HepG2 (cell line): Measurements from ENCODE around the gene AKR1C4. TPM values are rescaled to one million over a fixed set of nuclear protein-coding genes. Genes with fewer than 3 reads are reported as not detected.

ENCODE experiments used
- CBX5 ChIP-seq: sonication (generic); formaldehyde crosslinking; IDR thresholded peaks from 2 replicates; pipeline ENCODE4 v1.4.0; 2020; ENCODE audit warnings: missing genetic modification reagents, borderline replicate concordance
- CEBPB ChIP-seq: IDR thresholded peaks from 2 replicates; pipeline ENCODE4 v1.6.1; 2011; ENCODE audit warnings: low read depth, low read length, improper control_type of control experiment, borderline replicate concordance
- FUBP1 ChIP-seq: sonication (generic); formaldehyde crosslinking; IDR thresholded peaks from 2 replicates; pipeline ENCODE4 v1.5.1; 2020; ENCODE audit warnings: missing genetic modification reagents, mild to moderate bottlenecking, borderline replicate concordance
- GZF1 ChIP-seq: sonication (generic); formaldehyde crosslinking; IDR thresholded peaks from 2 replicates; pipeline ENCODE4 v1.5.1; 2020; ENCODE audit warnings: mild to moderate bottlenecking, missing genetic modification reagents
- HNRNPH1 ChIP-seq: fragments of 200-400 bp; formaldehyde crosslinking; optimal IDR thresholded peaks from 2 replicates; pipeline ENCODE3; 2017; ENCODE audit warnings: mild to moderate bottlenecking, low read depth, low read length
- MBD4 ChIP-seq: IDR thresholded peaks from 2 replicates; pipeline ENCODE4 v1.6.1; 2012; ENCODE audit warnings: low read length, inconsistent platforms, borderline replicate concordance
- MXI1 ChIP-seq: IDR thresholded peaks from 3 replicates; pipeline ENCODE4 v1.6.1; 2012; ENCODE audit warnings: low read depth, low read length, inconsistent platforms, borderline replicate concordance
- PAWR ChIP-seq: sonication (generic); formaldehyde crosslinking; IDR thresholded peaks from 2 replicates; pipeline ENCODE4 v1.4.0; 2020; ENCODE audit warnings: missing genetic modification reagents, mild to moderate bottlenecking, borderline replicate concordance
- RFX3 ChIP-seq: IDR thresholded peaks from 2 replicates; pipeline ENCODE4 v1.6.1; 2016; ENCODE audit warnings: missing biosample characterization, missing genetic modification reagents
- SP2 ChIP-seq: sonication (generic); formaldehyde crosslinking; IDR thresholded peaks from 2 replicates; pipeline ENCODE4 v1.5.1; 2020; ENCODE audit warnings: mild to moderate bottlenecking, missing genetic modification reagents
- SP5 ChIP-seq: IDR thresholded peaks from 2 replicates; pipeline ENCODE4 v1.6.1; 2016; ENCODE audit warnings: low read depth, borderline replicate concordance
- ZBTB42 ChIP-seq: sonication (generic); formaldehyde crosslinking; IDR thresholded peaks from 2 replicates; pipeline ENCODE4 v1.5.0; 2020; ENCODE audit warnings: mild to moderate bottlenecking, missing genetic modification reagents
- ZEB1 ChIP-seq: IDR thresholded peaks from 2 replicates; pipeline ENCODE4 v1.6.1; 2012; ENCODE audit warnings: mild to moderate bottlenecking, low read depth, inconsistent platforms; ENCODE audit not compliant: insufficient replicate concordance
- ZNF142 ChIP-seq: sonication (generic); formaldehyde crosslinking; IDR thresholded peaks from 2 replicates; pipeline ENCODE4 v1.4.0; 2020; ENCODE audit warnings: missing genetic modification reagents
- ZNF235 ChIP-seq: sonication (generic); formaldehyde crosslinking; IDR thresholded peaks from 2 replicates; pipeline ENCODE4 v1.8.1; 2023; ENCODE audit warnings: mild to moderate bottlenecking, missing genetic modification reagents, borderline replicate concordance
- ZNF34 ChIP-seq: sonication (generic); formaldehyde crosslinking; IDR thresholded peaks from 2 replicates; pipeline ENCODE4 v1.4.0; 2020; ENCODE audit warnings: mild to moderate bottlenecking, missing genetic modification reagents, borderline replicate concordance
- ZNF761 ChIP-seq: sonication (generic); formaldehyde crosslinking; conservative IDR thresholded peaks from 2 replicates; pipeline ENCODE4 v1.4.0; 2020; ENCODE audit warnings: mild to moderate bottlenecking, missing genetic modification reagents
- polyA plus RNA-seq, 8 experiments: library from polyadenylated mRNA; depleted of rRNA in 3 of 8; stranded (reverse) in 7 of 8; unstranded in 1 of 8; fragments of >200 nt; fragmentation: Illumina TruSeq in 4 of 8; extraction: Trizol in 4 of 8; gene quantifications; 2 replicates each; pipeline versions ENCODE4 v1.2.1 to v1.2.3, GENCODE V29; 2011 to 2016; ENCODE audit warnings: low read depth in 4 of 8, missing spikeins in 1 of 8, mixed read lengths in 1 of 8; ENCODE audit not compliant: insufficient read depth in 1 of 8
- total RNA-seq, 5 experiments: library from RNA; depleted of rRNA; stranded (reverse); fragments of >200 nt; fragmentation: Illumina TruSeq; extraction: Trizol; gene quantifications; 2 replicates each; pipeline ENCODE4 v1.2.3, GENCODE V29; 2016; ENCODE audit warnings: low read depth in 1 of 5
- TF ChIP-seq, protein P1 (sequence below): IDR thresholded peaks from 2 replicates; pipeline ENCODE4 v1.6.1; 2016; ENCODE audit warnings: missing compliant biosample characterization, missing genetic modification reagents, borderline replicate concordance
- TF ChIP-seq, protein P2 (sequence below): sonication (generic); formaldehyde crosslinking; IDR thresholded peaks from 2 replicates; pipeline ENCODE4 v1.5.0; 2020; ENCODE audit warnings: missing genetic modification reagents, mild to moderate bottlenecking, borderline replicate concordance
- TF ChIP-seq, protein P3 (sequence below): conservative IDR thresholded peaks from 2 replicates; pipeline ENCODE4 v1.6.1; 2018; ENCODE audit warnings: missing genetic modification reagents

Gene AKR1C4
- total and polyA plus RNA-seq, 2 of the 13 experiments (the other 11 are each of a cell fraction or from before 2014, with no cell fraction given), result 0.18 to 1.3 TPM

DNA sequence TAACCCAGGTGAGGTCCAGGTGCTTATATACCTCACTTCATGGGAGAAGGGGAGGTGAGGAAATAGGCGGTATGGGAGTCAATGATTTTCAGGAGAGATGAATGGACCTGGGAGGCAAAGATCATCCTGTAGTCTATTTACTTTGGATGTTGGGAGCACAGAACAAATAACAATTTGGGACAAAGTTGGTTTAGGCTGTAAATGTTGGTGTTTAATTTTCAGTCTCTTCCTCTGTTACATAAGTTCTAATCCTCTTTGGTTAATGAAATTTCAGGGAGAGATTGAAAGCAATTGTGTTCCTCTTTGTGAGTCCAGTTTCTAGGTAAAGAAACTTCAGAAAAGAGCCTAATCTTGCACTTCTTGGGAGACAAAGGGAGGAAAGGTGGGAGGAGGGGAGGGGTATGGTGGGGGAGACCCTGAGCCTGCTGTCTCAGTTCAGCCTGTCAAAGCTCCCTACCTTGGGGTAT lies 46.9 kb downstream of the AKR1C4 start (continued):
- no peak; the same call in 1 of the 2 replicates for TF ChIP-seq GZF1
- TF ChIP-seq ZNF235 (CRISPR knock-in tag), result no peak
- TF ChIP-seq CEBPB, result peak; percentile 64; the same call in 1 of the 2 replicates
- TF ChIP-seq, protein P1, sequence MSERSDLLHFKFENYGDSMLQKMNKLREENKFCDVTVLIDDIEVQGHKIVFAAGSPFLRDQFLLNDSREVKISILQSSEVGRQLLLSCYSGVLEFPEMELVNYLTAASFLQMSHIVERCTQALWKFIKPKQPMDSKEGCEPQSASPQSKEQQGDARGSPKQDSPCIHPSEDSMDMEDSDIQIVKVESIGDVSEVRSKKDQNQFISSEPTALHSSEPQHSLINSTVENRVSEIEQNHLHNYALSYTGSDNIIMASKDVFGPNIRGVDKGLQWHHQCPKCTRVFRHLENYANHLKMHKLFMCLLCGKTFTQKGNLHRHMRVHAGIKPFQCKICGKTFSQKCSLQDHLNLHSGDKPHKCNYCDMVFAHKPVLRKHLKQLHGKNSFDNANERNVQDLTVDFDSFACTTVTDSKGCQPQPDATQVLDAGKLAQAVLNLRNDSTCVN, result no peak
- TF ChIP-seq CBX5 (CRISPR knock-in tag), result no peak
- TF ChIP-seq SP2 (CRISPR knock-in tag), result no peak
- TF ChIP-seq ZEB1, result peak; percentile 98
- TF ChIP-seq ZNF761 (CRISPR knock-in tag), result 0 out of 2 replicates have a peak, but pooled peaks have one; percentile 41
- TF ChIP-seq FUBP1 (CRISPR knock-in tag), result no peak
- TF ChIP-seq RFX3 (CRISPR knock-in tag), result no peak
- peak; percentile 74; the same call in 1 of the 2 replicates for TF ChIP-seq MBD4
- no peak for TF ChIP-seq ZNF142 (CRISPR knock-in tag)
- TF ChIP-seq ZBTB42 (CRISPR knock-in tag), result no peak
- TF ChIP-seq, protein P2, sequence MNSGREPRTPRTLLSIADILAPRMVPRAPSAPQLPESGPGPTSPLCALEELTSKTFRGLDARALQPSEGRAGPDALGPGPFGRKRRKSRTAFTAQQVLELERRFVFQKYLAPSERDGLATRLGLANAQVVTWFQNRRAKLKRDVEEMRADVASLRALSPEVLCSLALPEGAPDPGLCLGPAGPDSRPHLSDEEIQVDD (CRISPR knock-in tag), result no peak
- TF ChIP-seq, protein P3, sequence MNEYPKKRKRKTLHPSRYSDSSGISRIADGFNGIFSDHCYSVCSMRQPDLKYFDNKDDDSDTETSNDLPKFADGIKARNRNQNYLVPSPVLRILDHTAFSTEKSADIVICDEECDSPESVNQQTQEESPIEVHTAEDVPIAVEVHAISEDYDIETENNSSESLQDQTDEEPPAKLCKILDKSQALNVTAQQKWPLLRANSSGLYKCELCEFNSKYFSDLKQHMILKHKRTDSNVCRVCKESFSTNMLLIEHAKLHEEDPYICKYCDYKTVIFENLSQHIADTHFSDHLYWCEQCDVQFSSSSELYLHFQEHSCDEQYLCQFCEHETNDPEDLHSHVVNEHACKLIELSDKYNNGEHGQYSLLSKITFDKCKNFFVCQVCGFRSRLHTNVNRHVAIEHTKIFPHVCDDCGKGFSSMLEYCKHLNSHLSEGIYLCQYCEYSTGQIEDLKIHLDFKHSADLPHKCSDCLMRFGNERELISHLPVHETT (CRISPR knock-in tag), result no peak
- peak; percentile 17; the same call in 1 of the 3 replicates for TF ChIP-seq MXI1
- TF ChIP-seq ZNF34 (CRISPR knock-in tag), result no peak
- TF ChIP-seq SP5, result peak; percentile 63
- no peak for TF ChIP-seq HNRNPH1
- no peak for TF ChIP-seq PAWR
